ENCODE measurements around the gene SERPINB10.

Gene SERPINB10

GRCh38 chr18:63964908-63965307 is 57.1 kb downstream of the SERPINB10 start:
- TF ChIP-seq, protein P1, sequence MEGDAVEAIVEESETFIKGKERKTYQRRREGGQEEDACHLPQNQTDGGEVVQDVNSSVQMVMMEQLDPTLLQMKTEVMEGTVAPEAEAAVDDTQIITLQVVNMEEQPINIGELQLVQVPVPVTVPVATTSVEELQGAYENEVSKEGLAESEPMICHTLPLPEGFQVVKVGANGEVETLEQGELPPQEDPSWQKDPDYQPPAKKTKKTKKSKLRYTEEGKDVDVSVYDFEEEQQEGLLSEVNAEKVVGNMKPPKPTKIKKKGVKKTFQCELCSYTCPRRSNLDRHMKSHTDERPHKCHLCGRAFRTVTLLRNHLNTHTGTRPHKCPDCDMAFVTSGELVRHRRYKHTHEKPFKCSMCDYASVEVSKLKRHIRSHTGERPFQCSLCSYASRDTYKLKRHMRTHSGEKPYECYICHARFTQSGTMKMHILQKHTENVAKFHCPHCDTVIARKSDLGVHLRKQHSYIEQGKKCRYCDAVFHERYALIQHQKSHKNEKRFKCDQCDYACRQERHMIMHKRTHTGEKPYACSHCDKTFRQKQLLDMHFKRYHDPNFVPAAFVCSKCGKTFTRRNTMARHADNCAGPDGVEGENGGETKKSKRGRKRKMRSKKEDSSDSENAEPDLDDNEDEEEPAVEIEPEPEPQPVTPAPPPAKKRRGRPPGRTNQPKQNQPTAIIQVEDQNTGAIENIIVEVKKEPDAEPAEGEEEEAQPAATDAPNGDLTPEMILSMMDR (IDR thresholded peaks at IDR 0.05): no peak
- Mint-ChIP-seq H3K4me3 (no peak overlapping the region), H3K27me3 (ENCODE audit: low read depth, poor library complexity) (peaks cover 43% of the 10 kb centered on the region), H3K27ac (no peak overlapping the region), H3K4me1 (peaks cover 16% of the 10 kb centered on the region), H3K9me3 (no peaks in the 10 kb centered on the region), H3K36me3 (ENCODE audit: low read depth) (no peaks in the 10 kb centered on the region)
- DNase-seq: no peak

DNA sequence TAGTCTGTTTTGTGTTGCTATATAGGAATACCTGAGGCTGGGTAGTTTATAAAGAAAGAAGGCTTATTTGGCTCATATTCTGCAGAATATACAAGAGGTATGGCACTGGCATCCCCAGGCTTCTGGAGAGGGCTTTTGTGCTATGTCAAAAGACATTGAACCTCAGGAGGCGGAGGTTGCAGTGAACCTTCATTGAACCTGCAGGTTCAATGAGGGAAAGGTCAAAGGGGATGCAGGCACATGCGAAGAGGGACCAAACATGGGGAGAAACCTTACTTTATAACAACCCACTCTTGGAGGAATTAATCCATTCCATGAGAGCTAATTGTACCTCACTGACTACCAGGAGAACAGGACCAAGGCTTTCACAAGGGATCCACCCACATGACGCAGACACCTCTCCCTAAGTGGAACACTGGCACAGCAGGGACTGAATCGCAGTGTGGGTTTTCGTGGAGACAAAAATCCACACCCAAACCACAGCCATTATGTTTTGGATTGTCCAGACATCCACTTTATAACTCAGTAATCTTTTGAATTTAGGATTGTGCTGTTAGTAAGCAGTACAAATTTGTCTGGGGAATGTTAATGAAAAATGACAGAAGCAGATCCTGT is 58.1 kb downstream of the SERPINB10 start:
- H3K4me3 Mint-ChIP-seq: no peak overlapping the region
- TF ChIP-seq, protein P1 (IDR thresholded peaks at IDR 0.05): no peak
- H3K36me3 Mint-ChIP-seq (ENCODE audit: low read depth): no peaks in the 10 kb centered on the region
- no peak for DNase-seq
- H3K27ac Mint-ChIP-seq: no peak overlapping the region
- H3K27me3 Mint-ChIP-seq (ENCODE audit: low read depth, poor library complexity): peaks cover 38% of the 10 kb centered on the region
- H3K4me1 Mint-ChIP-seq: peaks cover 19% of the 10 kb centered on the region
- no peaks in the 10 kb centered on the region for H3K9me3 Mint-ChIP-seq

GRCh38 chr18:63969942-63970808 is 62.4 kb downstream of the SERPINB10 start, which contains the start of gene SERPINB8:
Gene SERPINB8 (plus strand): TSS chr18:63970081. CDS start chr18:63978309, 8,228 bp downstream.
- TF ChIP-seq, protein P1 (IDR thresholded peaks at IDR 0.05): no peak
- H3K36me3 Mint-ChIP-seq (ENCODE audit: low read depth): no peaks in the 10 kb centered on the region
- peaks cover 25% of the 10 kb centered on the region for H3K27me3 Mint-ChIP-seq (ENCODE audit: low read depth, poor library complexity)
- H3K4me3 Mint-ChIP-seq: peak within 1 kb of the TSS; percentile 86
- H3K27ac Mint-ChIP-seq: peak within 1 kb of the TSS; percentile 95
- DNase-seq: peak; percentile 90
- H3K9me3 Mint-ChIP-seq: peaks cover 8% of the 10 kb centered on the region
- peaks cover 27% of the 10 kb centered on the region for H3K4me1 Mint-ChIP-seq

- H3K4me1 Mint-ChIP-seq: peaks cover 27% of the 10 kb centered on the region
Measured at GRCh38 chr18:63970809-63971205, 63.0 kb downstream of the SERPINB10 start.

DNA sequence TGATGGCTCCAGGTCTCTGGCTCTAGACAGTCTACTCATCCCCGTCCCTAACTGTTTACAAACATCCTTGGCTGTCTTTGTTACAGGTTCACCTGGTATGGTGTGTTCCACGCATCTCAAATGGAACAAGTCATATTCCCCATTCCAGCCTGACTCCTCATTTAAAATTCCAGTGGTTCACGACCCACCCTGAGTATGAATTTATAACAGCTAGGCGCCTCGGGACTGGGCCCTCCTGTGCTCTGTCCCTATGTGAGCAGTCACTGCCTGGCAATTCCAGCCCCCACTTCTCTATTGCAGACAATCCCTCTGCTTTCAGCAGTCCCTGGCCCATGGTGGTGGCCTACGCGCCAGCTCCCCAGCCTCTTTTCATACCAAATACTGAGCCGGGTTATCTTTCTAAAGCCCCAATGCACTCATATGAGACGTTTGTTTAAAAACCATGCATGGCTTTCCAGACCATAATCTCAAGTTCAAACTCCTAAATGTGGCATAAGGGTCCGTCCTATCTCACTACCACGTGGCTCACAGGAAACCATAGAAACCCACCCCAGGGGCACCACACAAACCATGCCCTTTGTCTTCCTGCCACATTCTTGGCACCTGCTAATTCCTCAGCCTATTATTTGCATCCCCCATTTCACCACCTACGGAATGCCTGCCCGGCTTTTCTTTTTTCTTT is 63.7 kb downstream of the SERPINB10 start:
- no peak for DNase-seq
- Mint-ChIP-seq H3K4me1 (peaks cover 27% of the 10 kb centered on the region), H3K9me3 (peaks cover 8% of the 10 kb centered on the region), H3K4me3 (peak overlapping the region; percentile 86), H3K27me3 (ENCODE audit: low read depth, poor library complexity) (peaks cover 17% of the 10 kb centered on the region), H3K36me3 (ENCODE audit: low read depth) (no peaks in the 10 kb centered on the region), H3K27ac (peak overlapping the region; percentile 95)
- TF ChIP-seq, protein P1 (IDR thresholded peaks at IDR 0.05): no peak

More at GRCh38 chr18:63970809-63971205, 63.0 kb downstream of the SERPINB10 start:
- H3K9me3 Mint-ChIP-seq: peaks cover 8% of the 10 kb centered on the region
- no peaks in the 10 kb centered on the region for H3K36me3 Mint-ChIP-seq (ENCODE audit: low read depth)
- peak overlapping the region; percentile 86 for H3K4me3 Mint-ChIP-seq
- TF ChIP-seq, protein P1 (IDR thresholded peaks at IDR 0.05): no peak
- H3K27ac Mint-ChIP-seq: peak overlapping the region; percentile 95
- peaks cover 19% of the 10 kb centered on the region for H3K27me3 Mint-ChIP-seq (ENCODE audit: low read depth, poor library complexity)
- peak; percentile 57 for DNase-seq
